ENCODE results near the gene TOX3.

The TOX3 gene

GRCh38 chr16:52469091-52469490 is 77.9 kb downstream of the TOX3 start:
- TF ChIP-seq FOXK2 (IDR thresholded peaks at IDR 0.05) (no peak), BHLHE40 (IDR thresholded peaks at IDR 0.05; ENCODE audit: borderline replicate concordance) (no peak)
- no peak for DNase-seq (ENCODE audit: extremely low spot score)
- ChIA-PET POLR2A (no interaction called here), CTCF (no interaction called here)

- ChIA-PET CTCF (no interaction called here), POLR2A (no interaction called here)
- DNase-seq (ENCODE audit: extremely low spot score) = no peak
- no peak for TF ChIP-seq PKNOX1 (IDR thresholded peaks at IDR 0.05)
- no peak for TF ChIP-seq FOXA1 (IDR thresholded peaks at IDR 0.05)
- no peak for TF ChIP-seq HDGF (IDR thresholded peaks at IDR 0.05; ENCODE audit: borderline replicate concordance)
- no peak for TF ChIP-seq TARDBP (IDR thresholded peaks at IDR 0.05)
- TF ChIP-seq FOXM1 (IDR thresholded peaks at IDR 0.05; ENCODE audit: borderline replicate concordance) = no peak
- no peak for TF ChIP-seq CTBP1 (IDR thresholded peaks at IDR 0.05; ENCODE audit: borderline replicate concordance)
- TF ChIP-seq SUZ12 (IDR thresholded peaks at IDR 0.05) = no peak
- no peak for TF ChIP-seq FOXK2 (IDR thresholded peaks at IDR 0.05)
These were observed 79.2 kb downstream of the TOX3 start for GRCh38 chr16:52467753-52468152.

- no peak for DNase-seq (ENCODE audit: extremely low spot score)
- CTCF ChIA-PET = no interaction called here
- POLR2A ChIA-PET = no interaction called here
- TF ChIP-seq PKNOX1 (IDR thresholded peaks at IDR 0.05) (no peak), FOXM1 (IDR thresholded peaks at IDR 0.05; ENCODE audit: borderline replicate concordance) (no peak), LEF1 (IDR thresholded peaks at IDR 0.05; ENCODE audit: borderline replicate concordance) (no peak), CTBP1 (IDR thresholded peaks at IDR 0.05; ENCODE audit: borderline replicate concordance) (no peak), TARDBP (IDR thresholded peaks at IDR 0.05) (no peak), SUZ12 (IDR thresholded peaks at IDR 0.05) (no peak), ELF4 (IDR thresholded peaks at IDR 0.05) (no peak), BHLHE40 (IDR thresholded peaks at IDR 0.05; ENCODE audit: borderline replicate concordance) (no peak), FOXK2 (IDR thresholded peaks at IDR 0.05) (no peak), ARNT (IDR thresholded peaks at IDR 0.05) (no peak), ZNF384 (IDR thresholded peaks at IDR 0.05) (no peak), FOXA1 (IDR thresholded peaks at IDR 0.05) (no peak), NFRKB (IDR thresholded peaks at IDR 0.05) (no peak), L3MBTL2 (conservative IDR thresholded peaks at IDR 0.05) (no peak), SP1 (IDR thresholded peaks at IDR 0.05) (no peak), HDGF (IDR thresholded peaks at IDR 0.05; ENCODE audit: borderline replicate concordance) (no peak)
These were observed 79.9 kb downstream of the TOX3 start for GRCh38 chr16:52466994-52467393.

- ChIA-PET POLR2A (no interaction called here), CTCF (no interaction called here)
- DNase-seq (ENCODE audit: extremely low spot score) = no peak
- TF ChIP-seq ARNT (IDR thresholded peaks at IDR 0.05) = no peak
- no peak for TF ChIP-seq SUZ12 (IDR thresholded peaks at IDR 0.05)
- TF ChIP-seq NFRKB (IDR thresholded peaks at IDR 0.05) = no peak
- no peak for TF ChIP-seq TARDBP (IDR thresholded peaks at IDR 0.05)
- no peak for TF ChIP-seq FOXM1 (IDR thresholded peaks at IDR 0.05; ENCODE audit: borderline replicate concordance)
- TF ChIP-seq SP1 (IDR thresholded peaks at IDR 0.05) = no peak
- TF ChIP-seq ELF4 (IDR thresholded peaks at IDR 0.05) = no peak
- no peak for TF ChIP-seq FOXA1 (IDR thresholded peaks at IDR 0.05)
- TF ChIP-seq CTBP1 (IDR thresholded peaks at IDR 0.05; ENCODE audit: borderline replicate concordance) = no peak
- TF ChIP-seq PKNOX1 (IDR thresholded peaks at IDR 0.05) = no peak
- TF ChIP-seq FOXK2 (IDR thresholded peaks at IDR 0.05) = no peak
- TF ChIP-seq L3MBTL2 (conservative IDR thresholded peaks at IDR 0.05) = no peak
- TF ChIP-seq BHLHE40 (IDR thresholded peaks at IDR 0.05; ENCODE audit: borderline replicate concordance) = no peak
- TF ChIP-seq ZNF384 (IDR thresholded peaks at IDR 0.05) = no peak
- TF ChIP-seq HDGF (IDR thresholded peaks at IDR 0.05; ENCODE audit: borderline replicate concordance) = no peak
- no peak for TF ChIP-seq LEF1 (IDR thresholded peaks at IDR 0.05; ENCODE audit: borderline replicate concordance)
These were observed 81.2 kb downstream of the TOX3 start for GRCh38 chr16:52465711-52466267.

GRCh38 chr16:52463904-52464303 is 83.0 kb downstream of the TOX3 start:
- TF ChIP-seq NFRKB (IDR thresholded peaks at IDR 0.05) (no peak), FOXK2 (IDR thresholded peaks at IDR 0.05) (no peak), ARNT (IDR thresholded peaks at IDR 0.05) (no peak)
- CTCF ChIA-PET = no interaction called here
- POLR2A ChIA-PET = no interaction called here
- no peak for DNase-seq (ENCODE audit: extremely low spot score)

GRCh38 chr16:52462816-52463215 is 84.1 kb downstream of the TOX3 start:
- POLR2A ChIA-PET = no interaction called here
- CTCF ChIA-PET = interaction anchor here (0.6 kb wide), 1 partner anchor 85 kb away, joined by 3 read pairs; no protein-coding TSS in a partner anchor
- TF ChIP-seq PKNOX1 (IDR thresholded peaks at IDR 0.05) (no peak), ZNF384 (IDR thresholded peaks at IDR 0.05) (no peak), CTBP1 (IDR thresholded peaks at IDR 0.05; ENCODE audit: borderline replicate concordance) (no peak), HDGF (IDR thresholded peaks at IDR 0.05; ENCODE audit: borderline replicate concordance) (no peak), TARDBP (IDR thresholded peaks at IDR 0.05) (no peak), FOXA1 (IDR thresholded peaks at IDR 0.05) (no peak), NFRKB (IDR thresholded peaks at IDR 0.05) (no peak), SP1 (IDR thresholded peaks at IDR 0.05) (no peak), ARNT (IDR thresholded peaks at IDR 0.05) (no peak), LEF1 (IDR thresholded peaks at IDR 0.05; ENCODE audit: borderline replicate concordance) (no peak), FOXK2 (IDR thresholded peaks at IDR 0.05) (no peak), FOXM1 (IDR thresholded peaks at IDR 0.05; ENCODE audit: borderline replicate concordance) (no peak), ELF4 (IDR thresholded peaks at IDR 0.05) (no peak), BHLHE40 (IDR thresholded peaks at IDR 0.05; ENCODE audit: borderline replicate concordance) (no peak), SUZ12 (IDR thresholded peaks at IDR 0.05) (no peak), L3MBTL2 (conservative IDR thresholded peaks at IDR 0.05) (no peak)
- DNase-seq (ENCODE audit: extremely low spot score) = no peak

Measured in HEK293T (cell line).